PFSK-1 (cell line): Measurements from ENCODE around the gene ACADS.

Source experiments
- FOXP2 ChIP-seq: optimal IDR thresholded peaks from 2 replicates; pipeline ENCODE3; 2011; ENCODE audit warnings: borderline replicate concordance, control low read depth, inconsistent platforms; ENCODE audit not compliant: insufficient read depth; ENCODE audit errors: extremely low read length, extremely low read depth
- POLR2AphosphoS5 ChIP-seq: IDR thresholded peaks from 2 replicates; pipeline ENCODE4 v1.6.1; 2012; ENCODE audit warnings: low read depth, mild to moderate bottlenecking, control low read depth, low read length, moderate library complexity
- SIN3A ChIP-seq: IDR thresholded peaks from 2 replicates; pipeline ENCODE4 v1.6.1; 2012; ENCODE audit warnings: mild to moderate bottlenecking, low read length, moderate library complexity, borderline replicate concordance; ENCODE audit not compliant: insufficient read depth
- TAF1 ChIP-seq: IDR thresholded peaks from 2 replicates; pipeline ENCODE4 v1.6.1; 2012; ENCODE audit warnings: low read length, control low read depth, borderline replicate concordance; ENCODE audit not compliant: insufficient read depth
- TF ChIP-seq, protein P1 (sequence below), 2 experiments: IDR thresholded peaks; 2 replicates each; pipeline versions ENCODE4 v1.6.1 to v1.8.0; 2011 to 2012; ENCODE audit warnings: low read depth in 2 of 2, low read length in 2 of 2, control low read depth in 1 of 2, inconsistent platforms in 1 of 2, mild to moderate bottlenecking in 1 of 2, moderate library complexity in 1 of 2; ENCODE audit not compliant: insufficient read depth in 1 of 2

Gene ACADS

DNA sequence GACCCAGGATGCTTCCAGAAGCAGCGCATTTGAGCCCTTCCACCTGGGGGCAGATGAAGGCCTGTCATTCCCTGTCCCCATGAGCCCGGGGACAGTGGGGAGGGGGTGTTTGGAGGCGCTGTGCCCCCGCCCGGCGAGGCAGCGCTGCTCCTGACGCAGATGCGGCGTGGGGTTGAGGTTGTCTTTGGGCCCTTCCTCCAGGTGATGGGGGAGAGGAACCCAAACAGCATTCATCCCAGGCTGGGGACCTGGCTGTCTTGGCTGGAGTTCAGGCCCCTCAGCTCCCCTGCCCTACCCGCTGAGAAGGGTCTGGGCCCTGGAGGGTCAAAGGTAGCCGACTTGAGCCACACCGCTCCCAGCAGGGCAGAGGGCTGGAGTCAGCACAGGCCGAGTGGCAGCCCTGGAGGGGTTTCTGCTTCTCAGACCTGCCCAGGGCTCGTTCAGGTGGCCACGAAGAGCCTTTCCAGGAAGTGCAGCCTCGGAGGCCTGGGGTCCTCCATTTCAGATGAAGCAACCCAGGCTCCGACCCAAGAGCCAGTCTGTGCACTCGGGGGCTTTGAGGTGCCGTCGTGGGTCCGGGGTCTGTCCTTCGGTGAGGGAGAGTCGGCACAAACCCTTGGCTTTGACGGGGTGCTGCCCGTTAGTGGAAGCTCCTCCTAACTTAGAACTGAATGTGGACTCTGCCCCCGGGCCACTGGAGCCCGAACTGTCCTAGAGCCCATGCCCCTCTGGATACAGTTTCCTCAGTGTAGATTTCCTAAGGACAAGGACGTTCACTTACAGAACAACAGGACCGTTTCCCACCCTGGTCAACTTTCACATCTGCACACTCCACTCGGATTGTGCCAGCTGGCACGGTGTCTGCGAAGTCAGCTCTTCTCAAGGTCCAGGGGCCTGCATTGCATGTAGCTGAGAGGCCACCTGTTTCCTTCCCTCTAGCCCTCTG lies 16.1 kb downstream of the ACADS start:
- TF ChIP-seq TAF1, result no peak
- TF ChIP-seq FOXP2, result no peak
- TF ChIP-seq, protein P1, sequence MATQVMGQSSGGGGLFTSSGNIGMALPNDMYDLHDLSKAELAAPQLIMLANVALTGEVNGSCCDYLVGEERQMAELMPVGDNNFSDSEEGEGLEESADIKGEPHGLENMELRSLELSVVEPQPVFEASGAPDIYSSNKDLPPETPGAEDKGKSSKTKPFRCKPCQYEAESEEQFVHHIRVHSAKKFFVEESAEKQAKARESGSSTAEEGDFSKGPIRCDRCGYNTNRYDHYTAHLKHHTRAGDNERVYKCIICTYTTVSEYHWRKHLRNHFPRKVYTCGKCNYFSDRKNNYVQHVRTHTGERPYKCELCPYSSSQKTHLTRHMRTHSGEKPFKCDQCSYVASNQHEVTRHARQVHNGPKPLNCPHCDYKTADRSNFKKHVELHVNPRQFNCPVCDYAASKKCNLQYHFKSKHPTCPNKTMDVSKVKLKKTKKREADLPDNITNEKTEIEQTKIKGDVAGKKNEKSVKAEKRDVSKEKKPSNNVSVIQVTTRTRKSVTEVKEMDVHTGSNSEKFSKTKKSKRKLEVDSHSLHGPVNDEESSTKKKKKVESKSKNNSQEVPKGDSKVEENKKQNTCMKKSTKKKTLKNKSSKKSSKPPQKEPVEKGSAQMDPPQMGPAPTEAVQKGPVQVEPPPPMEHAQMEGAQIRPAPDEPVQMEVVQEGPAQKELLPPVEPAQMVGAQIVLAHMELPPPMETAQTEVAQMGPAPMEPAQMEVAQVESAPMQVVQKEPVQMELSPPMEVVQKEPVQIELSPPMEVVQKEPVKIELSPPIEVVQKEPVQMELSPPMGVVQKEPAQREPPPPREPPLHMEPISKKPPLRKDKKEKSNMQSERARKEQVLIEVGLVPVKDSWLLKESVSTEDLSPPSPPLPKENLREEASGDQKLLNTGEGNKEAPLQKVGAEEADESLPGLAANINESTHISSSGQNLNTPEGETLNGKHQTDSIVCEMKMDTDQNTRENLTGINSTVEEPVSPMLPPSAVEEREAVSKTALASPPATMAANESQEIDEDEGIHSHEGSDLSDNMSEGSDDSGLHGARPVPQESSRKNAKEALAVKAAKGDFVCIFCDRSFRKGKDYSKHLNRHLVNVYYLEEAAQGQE (IDR thresholded peaks at IDR 0.05; ENCODE audit: insufficient read depth in 1 of 2, low read depth in 2 of 2, low read length in 2 of 2), result no peak
- no peak for TF ChIP-seq POLR2AphosphoS5
- no peak for TF ChIP-seq SIN3A

DNA sequence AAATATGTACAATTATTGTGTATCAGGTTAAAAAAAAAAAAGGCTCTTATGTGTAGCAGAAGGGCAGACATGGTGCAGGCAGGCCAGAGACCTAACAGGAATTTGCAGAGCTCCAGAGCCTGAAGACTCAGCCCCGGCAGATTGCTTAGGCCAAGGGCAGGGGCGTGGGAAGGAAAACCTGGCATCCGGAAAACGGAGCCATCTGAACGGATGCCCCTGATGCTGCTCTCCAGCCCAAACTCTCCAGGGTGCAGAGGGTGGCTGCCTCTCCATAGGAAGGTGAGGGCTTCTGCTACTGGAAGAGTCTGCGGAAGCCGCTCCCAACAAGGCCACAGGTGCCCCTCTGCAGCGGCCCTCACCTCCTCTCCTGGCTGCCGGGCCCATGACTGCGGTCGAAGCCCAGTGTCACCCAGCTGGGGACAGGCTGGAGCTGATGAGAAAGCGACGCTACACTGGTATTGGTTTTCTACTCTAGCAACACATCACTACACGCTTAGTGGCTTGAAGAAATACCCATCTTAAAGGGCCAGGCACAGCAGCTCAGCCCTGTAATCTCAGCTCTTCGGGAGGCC lies 19.4 kb downstream of the ACADS start:
- TF ChIP-seq FOXP2, result no peak
- TF ChIP-seq TAF1, result no peak
- no peak for TF ChIP-seq POLR2AphosphoS5

DNA sequence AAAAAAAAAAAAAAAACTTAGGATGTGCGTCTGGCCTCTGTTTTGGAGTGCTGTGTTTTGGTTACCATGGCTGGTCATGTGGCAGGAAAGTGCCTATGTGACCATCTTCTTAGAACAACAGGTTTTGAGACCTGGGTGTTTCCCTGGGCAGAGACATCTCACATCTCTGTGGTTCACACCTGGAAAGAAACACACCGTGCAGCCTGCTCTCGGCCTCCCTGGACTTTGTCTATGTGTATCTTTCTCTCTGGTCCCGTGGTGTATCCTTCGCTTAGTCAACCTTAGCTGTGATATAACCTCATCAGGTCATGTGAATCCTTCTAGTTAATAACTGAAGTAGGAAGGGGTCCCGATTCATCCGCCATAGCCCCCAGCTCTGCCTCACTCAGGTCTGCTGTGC lies 22.6 kb downstream of the ACADS start:
- TF ChIP-seq, protein P1 (IDR thresholded peaks at IDR 0.05; ENCODE audit: insufficient read depth in 1 of 2, low read depth in 2 of 2, low read length in 2 of 2), result no peak
- no peak for TF ChIP-seq POLR2AphosphoS5
- no peak for TF ChIP-seq SIN3A
- TF ChIP-seq FOXP2, result no peak
- no peak for TF ChIP-seq TAF1

GRCh38 chr12:120749256-120749655 lies 23.6 kb downstream of the ACADS start:
- TF ChIP-seq POLR2AphosphoS5, result no peak
- TF ChIP-seq SIN3A, result no peak

DNA sequence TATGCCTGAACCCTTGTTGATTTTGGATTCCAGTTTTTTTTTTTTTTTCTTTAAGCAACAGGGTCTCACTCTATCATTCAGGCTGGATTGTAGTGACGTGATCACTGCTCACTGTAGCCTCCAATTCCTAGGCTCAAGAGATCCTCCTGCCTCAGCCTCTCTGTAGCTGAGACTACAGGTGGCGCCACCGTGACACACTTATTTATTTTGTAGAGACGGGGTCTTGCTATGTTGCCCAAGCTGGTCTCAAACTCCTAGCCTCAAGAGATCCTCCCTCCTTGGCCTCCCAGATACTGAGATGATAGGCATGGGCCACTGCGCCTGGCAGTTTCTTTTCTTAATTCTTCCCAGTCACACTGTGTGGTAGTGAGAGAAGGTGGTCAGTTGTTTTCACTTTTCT lies 25.2 kb downstream of the ACADS start:
- TF ChIP-seq POLR2AphosphoS5, result no peak
- no peak for TF ChIP-seq FOXP2
- no peak for TF ChIP-seq SIN3A
- no peak for TF ChIP-seq TAF1
- TF ChIP-seq, protein P1 (IDR thresholded peaks at IDR 0.05; ENCODE audit: insufficient read depth in 1 of 2, low read depth in 2 of 2, low read length in 2 of 2), result no peak

GRCh38 chr12:120751389-120751788 lies 25.8 kb downstream of the ACADS start:
- TF ChIP-seq POLR2AphosphoS5 (no peak), SIN3A (no peak), FOXP2 (no peak), TAF1 (no peak)
- TF ChIP-seq, protein P1 (IDR thresholded peaks at IDR 0.05; ENCODE audit: insufficient read depth in 1 of 2, low read depth in 2 of 2, low read length in 2 of 2), result no peak
